OCI-LY7 (cell line): Measurements from ENCODE around the gene IVD. TPM values are rescaled to one million over a fixed set of nuclear protein-coding genes. Genes with fewer than 3 reads are reported as not detected.

Experiments used
- BruUV-seq: library from RNA; stranded (reverse); fragments of 400-500 nt; replicated peaks from 2 replicates; lab custom pipeline; 2021; lab: Mats Ljungman, UMichigan
- CTCF ChIA-PET: fragments of 300-600 bp; sonication (Branson Sonifier 250); formaldehyde crosslinking; loops from one replicate; lab custom pipeline; 2022; ENCODE audit warnings: antibody characterized with exemption; ENCODE audit not compliant: unreplicated experiment; lab: Charles Lee
- POLR2A ChIA-PET: fragments of 300-600 bp; sonication (Branson Sonifier 250); formaldehyde crosslinking; loops from one replicate; lab custom pipeline; 2022; ENCODE audit warnings: antibody characterized with exemption; lab: Charles Lee
- DNase-seq: peaks from one replicate; pipeline ENCODE4 v3.0.0-alpha.2; 2015; ENCODE audit warnings: low spot score
- H2AFZ ChIP-seq: fragments of 200-600 bp; sonication (generic), shearing (Covaris generic); 2 replicates; pipeline ENCODE4 v1.6.1; 2014; ENCODE audit warnings: mild to moderate bottlenecking, antibody characterized with exemption, low read length, moderate library complexity
- H3K27ac ChIP-seq: fragments of 200-600 bp; sonication (generic); 2 replicates; pipeline ENCODE4 v1.5.1; 2014; ENCODE audit warnings: mixed run types, low read depth, mild to moderate bottlenecking, moderate library complexity, low read length, inconsistent platforms; ENCODE audit not compliant: poor library complexity, severe bottlenecking
- H3K36me3 ChIP-seq: fragments of 200-600 bp; sonication (generic); 2 replicates; pipeline ENCODE4 v1.6.1; 2014; ENCODE audit warnings: mild to moderate bottlenecking, antibody characterized with exemption, low read length, moderate library complexity, mixed read lengths; ENCODE audit not compliant: insufficient read depth
- H3K4me1 ChIP-seq: fragments of 200-600 bp; sonication (generic); 2 replicates; pipeline ENCODE4 v1.5.1; 2014; ENCODE audit warnings: mild to moderate bottlenecking, low read length; ENCODE audit not compliant: insufficient read depth, poor library complexity, severe bottlenecking
- H3K4me2 ChIP-seq: fragments of 200-600 bp; sonication (generic); 2 replicates; pipeline ENCODE4 v1.6.1; 2014; ENCODE audit warnings: mild to moderate bottlenecking, low read length
- H3K4me3 ChIP-seq: fragments of 200-600 bp; sonication (generic); 2 replicates; pipeline ENCODE4 v1.5.1; 2014; ENCODE audit warnings: mild to moderate bottlenecking, low read depth, low read length; ENCODE audit not compliant: poor library complexity, severe bottlenecking
- H3K79me2 ChIP-seq: fragments of 200-600 bp; sonication (generic); 2 replicates; pipeline ENCODE4 v1.6.1; 2016; ENCODE audit warnings: low read depth, mild to moderate bottlenecking, low read length, moderate library complexity, mixed read lengths; ENCODE audit not compliant: insufficient read depth
- H3K9me2 ChIP-seq: fragments of 200-600 bp; sonication (generic); 2 replicates; pipeline ENCODE4 v1.6.1; 2016; ENCODE audit warnings: mild to moderate bottlenecking, low read length, mixed read lengths; ENCODE audit not compliant: insufficient read depth
- H3K9me3 ChIP-seq: fragments of 200-600 bp; sonication (generic); 2 replicates; pipeline ENCODE4 v1.6.1; 2014; ENCODE audit warnings: mild to moderate bottlenecking, mixed run types, low read length, mixed read lengths
- H4K20me1 ChIP-seq: fragments of 200-600 bp; sonication (generic); 2 replicates; pipeline ENCODE4 v1.6.1; 2014; ENCODE audit warnings: mild to moderate bottlenecking, antibody characterized with exemption, low read length, moderate library complexity, mixed read lengths; ENCODE audit not compliant: insufficient read depth
- CTCF ChIP-seq: fragments of 200-600 bp; sonication (generic); conservative IDR thresholded peaks from 2 replicates; pipeline ENCODE4 v1.5.1; 2014; ENCODE audit warnings: mild to moderate bottlenecking, antibody characterized with exemption, low read length, moderate library complexity, mixed read lengths
- EZH2phosphoT487 ChIP-seq: fragments of 200-600 bp; sonication (generic); IDR thresholded peaks from 2 replicates; pipeline ENCODE4 v1.6.1; 2018; ENCODE audit warnings: low read depth, borderline replicate concordance, mild to moderate bottlenecking, mixed run types, antibody characterized with exemption, low read length, moderate library complexity, mixed read lengths
- intact Hi-C: fragments of 100-400 bp; cut with micrococcal nuclease; formaldehyde crosslinking; loops from one replicate; pipeline ENCODE4 v1.10.0; 2022; ENCODE audit not compliant: unreplicated experiment
- total RNA-seq, 2 experiments: library from RNA; depleted of rRNA in 1 of 2; stranded (reverse); fragments of >200 nt in 1 of 2; shearing (Covaris generic) in 1 of 2; gene quantifications; 2 replicates each; pipeline ENCODE4 v1.2.3, GENCODE V29; 2014 to 2022

IVD gene
- total RNA-seq, 2 experiments from 2014 or later = 20.6 to 67.3 TPM

- TF ChIP-seq EZH2phosphoT487 = no peak
- TF ChIP-seq CTCF = no peak
- no peak overlapping the region for H3K27ac ChIP-seq
- peaks cover 16% of the 10 kb centered on the region; the same call in 1 of the 2 replicates for H3K79me2 ChIP-seq
- intact Hi-C loops = no loop called here
- no peaks in the 10 kb centered on the region for H3K9me3 ChIP-seq
- no peaks in the 10 kb centered on the region for H3K9me2 ChIP-seq
- H3K4me3 ChIP-seq = no peak overlapping the region
- peak overlapping the region; percentile 9 for H3K4me2 ChIP-seq
- ChIA-PET POLR2A (no interaction called here), CTCF (no interaction called here)
- H2AFZ ChIP-seq = no peak overlapping the region
- no TSS peak for BruUV-seq
- no peaks in the 10 kb centered on the region for H3K36me3 ChIP-seq
- H3K4me1 ChIP-seq = peaks cover 21% of the 10 kb centered on the region
- DNase-seq = no peak
- H4K20me1 ChIP-seq = peaks cover 14% of the 10 kb centered on the region
Observed at GRCh38 chr15:40438712-40439111, 33.1 kb downstream of the IVD start.

- peaks cover 18% of the 10 kb centered on the region; the same call in 1 of the 2 replicates for H3K79me2 ChIP-seq
- no peaks in the 10 kb centered on the region for H3K9me2 ChIP-seq
- peaks cover 22% of the 10 kb centered on the region for H4K20me1 ChIP-seq
- CTCF ChIA-PET = interaction anchor here (0.5 to 0.6 kb wide), 2 partner anchors 81 to 395 kb away, joined by 3 read pairs; no protein-coding TSS in a partner anchor
- peak overlapping the region; percentile 100 for H3K4me2 ChIP-seq
- H3K9me3 ChIP-seq = no peaks in the 10 kb centered on the region
- peak overlapping the region; percentile 98; the same call in 1 of the 2 replicates for H2AFZ ChIP-seq
- intact Hi-C loops = no loop called here
- BruUV-seq = no TSS peak
- DNase-seq = no peak
- peaks cover 21% of the 10 kb centered on the region for H3K4me1 ChIP-seq
- H3K4me3 ChIP-seq = peak overlapping the region; percentile 82
- no peak overlapping the region for H3K27ac ChIP-seq
- H3K36me3 ChIP-seq = no peaks in the 10 kb centered on the region
- TF ChIP-seq EZH2phosphoT487 = no peak
- no peak for TF ChIP-seq CTCF
- POLR2A ChIA-PET = interaction anchor here (0.5 kb wide), 1 partner anchor 10 kb away, joined by 3 read pairs; no protein-coding TSS in a partner anchor
Observed at GRCh38 chr15:40439461-40439959, 33.9 kb downstream of the IVD start.
